Measurements from ENCODE around the gene DOCK7.
"Not testable (repeated sequence)": the region's sequence is repeated elsewhere in the genome, so short reads cannot be mapped to it uniquely, and the experiment has no call there.

Gene DOCK7

GRCh38 chr1:62613890-62614289, 74.3 kb downstream of the DOCK7 start:
- in situ Hi-C loops (cut with MboI; ENCODE audit: low sequenced_read_pairs): no loop called here

DNA sequence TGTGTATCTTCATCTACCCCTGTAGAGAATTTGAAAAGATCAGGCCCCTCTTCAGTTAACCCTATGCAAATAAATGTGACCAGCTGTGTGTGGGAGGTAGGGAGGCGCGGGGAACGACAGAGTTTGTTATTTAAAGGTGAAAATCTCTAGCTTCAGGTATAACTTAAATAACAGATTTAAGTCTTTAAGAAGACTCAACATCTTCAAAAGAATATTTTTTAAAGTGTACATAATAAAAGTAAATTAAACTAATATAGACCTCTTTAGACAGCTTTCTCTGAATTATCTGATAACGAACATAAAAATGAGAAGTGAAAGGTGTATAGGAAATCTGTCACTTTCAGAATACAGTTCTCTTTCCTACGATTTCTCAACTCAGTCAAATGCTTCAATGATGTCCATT, 74.9 kb downstream of the DOCK7 start:
- in situ Hi-C loops (cut with MboI; ENCODE audit: low sequenced_read_pairs): no loop called here

DNA sequence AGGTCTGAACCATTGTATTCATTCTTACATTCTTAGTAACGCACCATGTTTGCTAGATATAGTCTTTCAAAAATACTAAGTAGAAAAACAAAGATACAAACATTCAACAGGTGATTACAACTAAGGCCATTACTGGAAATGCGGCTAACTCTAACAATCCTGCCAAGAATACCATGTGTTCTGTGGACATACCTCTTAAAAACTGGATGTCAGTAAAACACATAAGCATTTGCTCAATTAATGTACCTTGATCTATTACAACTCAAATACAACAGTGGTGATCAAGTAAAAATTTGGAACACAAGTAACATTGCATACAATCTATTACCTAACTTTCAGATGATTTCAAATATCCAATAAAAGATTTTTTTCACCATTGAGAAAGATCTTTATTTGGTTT, 75.4 kb downstream of the DOCK7 start:
- in situ Hi-C loops (cut with MboI; ENCODE audit: low sequenced_read_pairs): no loop called here

GRCh38 chr1:62610588-62610987, 77.6 kb downstream of the DOCK7 start:
- in situ Hi-C loops (cut with MboI; ENCODE audit: low sequenced_read_pairs): not testable (repeated sequence)

- in situ Hi-C loops (cut with MboI; ENCODE audit: low sequenced_read_pairs): no loop called here
These were observed 79.3 kb downstream of the DOCK7 start for GRCh38 chr1:62608905-62609304.

- in situ Hi-C loops (cut with MboI; ENCODE audit: low sequenced_read_pairs): no loop called here
These were observed 86.7 kb downstream of the DOCK7 start for GRCh38 chr1:62601457-62601856.

DNA sequence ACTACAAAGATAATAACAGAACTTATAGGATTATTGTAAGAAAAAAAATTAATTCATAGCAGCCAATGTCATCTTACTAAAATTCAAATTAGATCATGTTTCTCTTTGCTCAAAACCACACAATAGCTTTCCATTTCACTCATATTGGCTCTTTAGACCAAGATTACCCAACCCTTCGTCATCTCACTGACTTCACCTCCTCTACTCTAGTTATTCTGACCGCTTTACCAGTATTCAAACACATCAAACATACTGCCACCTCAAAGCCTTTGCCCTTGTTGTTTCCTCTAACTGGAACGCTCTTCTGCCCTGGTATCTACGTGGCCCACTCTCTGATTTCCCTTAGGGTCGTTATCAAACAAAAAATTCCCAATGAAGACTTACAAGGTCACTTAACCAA, 89.1 kb downstream of the DOCK7 start:
- in situ Hi-C loops (cut with MboI; ENCODE audit: low sequenced_read_pairs): no loop called here

- in situ Hi-C loops (cut with MboI; ENCODE audit: low sequenced_read_pairs): no loop called here
These were observed 90.9 kb downstream of the DOCK7 start, which contains the start of gene ANGPTL3 for GRCh38 chr1:62597281-62597680. TSS of gene ANGPTL3 (plus strand) at chr1:62597520. CDS start at chr1:62597567, 47 bp downstream.

GRCh38 chr1:62595647-62596046, 92.5 kb downstream of the DOCK7 start:
- in situ Hi-C loops (cut with MboI; ENCODE audit: low sequenced_read_pairs): no loop called here

GRCh38 chr1:62593825-62594394, 94.3 kb downstream of the DOCK7 start:
- in situ Hi-C loops (cut with MboI; ENCODE audit: low sequenced_read_pairs): no loop called here

- in situ Hi-C loops (cut with MboI; ENCODE audit: low sequenced_read_pairs): no loop called here
These were observed 97.2 kb downstream of the DOCK7 start for GRCh38 chr1:62590970-62591368.

DNA sequence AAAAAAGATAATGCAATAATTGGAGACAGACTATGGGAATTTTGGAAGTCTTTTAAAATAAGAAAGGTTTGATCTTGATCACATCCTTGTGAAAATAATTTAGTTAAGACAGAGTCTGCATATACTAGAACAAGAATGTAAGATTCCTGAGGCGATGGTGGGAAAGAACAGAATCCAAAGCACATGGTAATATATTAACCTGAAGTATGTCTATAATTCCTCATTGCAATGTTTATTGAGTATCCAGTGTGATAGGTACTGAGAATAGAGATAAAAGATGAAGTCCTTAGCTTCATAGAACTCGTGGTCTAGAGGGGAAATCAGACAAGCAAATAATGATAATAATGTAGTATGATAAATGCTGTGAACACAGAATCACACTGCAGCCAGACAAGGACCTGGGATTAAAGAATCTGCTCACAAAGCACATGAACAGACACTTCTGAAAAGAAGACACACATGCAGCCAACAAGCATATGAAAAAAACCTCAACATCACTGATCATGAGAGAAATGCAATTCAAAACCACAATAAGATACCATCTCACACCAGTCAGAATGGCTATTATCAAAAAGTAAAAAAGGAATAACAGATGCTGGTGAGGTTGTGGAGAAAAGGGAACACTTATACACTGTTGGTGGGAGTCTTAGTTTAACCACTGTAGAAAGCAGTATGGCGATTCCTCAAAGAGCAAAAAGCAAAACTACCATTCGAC, 97.8 kb downstream of the DOCK7 start:
- in situ Hi-C loops (cut with MboI; ENCODE audit: low sequenced_read_pairs): no loop called here

DNA sequence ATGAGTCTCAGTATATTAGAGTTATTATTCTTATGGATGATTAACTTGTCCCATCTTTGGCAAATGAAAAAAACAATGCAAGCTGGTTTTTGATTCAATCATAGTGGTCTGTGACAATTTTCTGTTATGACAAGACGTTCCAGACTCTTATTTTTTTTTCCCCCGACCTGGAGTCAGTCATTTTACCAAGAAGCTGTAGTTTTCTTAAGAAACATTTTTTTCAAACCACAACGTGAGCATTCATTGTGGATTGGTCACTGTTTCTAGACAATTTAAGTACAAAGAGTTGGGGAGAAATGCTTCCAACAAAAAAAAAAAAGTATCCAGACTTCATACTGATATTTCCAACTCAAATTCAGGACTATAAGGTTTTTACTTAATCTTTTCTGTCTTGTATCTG, 98.9 kb downstream of the DOCK7 start:
- in situ Hi-C loops (cut with MboI; ENCODE audit: low sequenced_read_pairs): no loop called here

- in situ Hi-C loops (cut with MboI; ENCODE audit: low sequenced_read_pairs): no loop called here
These were observed 100.2 kb downstream of the DOCK7 start for GRCh38 chr1:62588000-62588399.

GRCh38 chr1:62585469-62586155, 102.6 kb downstream of the DOCK7 start:
- in situ Hi-C loops (cut with MboI; ENCODE audit: low sequenced_read_pairs): no loop called here

DNA sequence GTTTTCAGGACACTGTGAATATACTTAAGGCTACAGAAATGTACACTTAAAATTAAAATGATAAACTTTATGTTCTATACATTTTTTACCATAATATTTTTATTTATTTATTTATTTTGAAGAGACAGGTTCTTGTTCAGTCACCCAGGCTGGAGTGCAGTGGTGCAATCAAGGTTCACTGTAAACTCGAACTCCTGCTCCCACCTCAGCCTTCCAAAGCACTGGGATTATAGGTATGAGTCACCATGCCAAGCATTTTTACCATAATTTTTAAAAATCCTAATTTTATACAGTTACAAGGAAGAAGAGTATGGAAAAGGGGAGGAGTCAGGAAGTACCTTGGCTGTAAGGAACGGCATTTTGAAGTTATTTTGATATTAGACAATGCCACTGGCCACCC, 114.5 kb downstream of the DOCK7 start:
- in situ Hi-C loops (cut with MboI; ENCODE audit: low sequenced_read_pairs): no loop called here

- in situ Hi-C loops (cut with MboI; ENCODE audit: low sequenced_read_pairs): no loop called here
These were observed 115.7 kb downstream of the DOCK7 start for GRCh38 chr1:62572476-62572875.

GRCh38 chr1:62571517-62571916, 116.7 kb downstream of the DOCK7 start:
- in situ Hi-C loops (cut with MboI; ENCODE audit: low sequenced_read_pairs): not testable (repeated sequence)

DNA sequence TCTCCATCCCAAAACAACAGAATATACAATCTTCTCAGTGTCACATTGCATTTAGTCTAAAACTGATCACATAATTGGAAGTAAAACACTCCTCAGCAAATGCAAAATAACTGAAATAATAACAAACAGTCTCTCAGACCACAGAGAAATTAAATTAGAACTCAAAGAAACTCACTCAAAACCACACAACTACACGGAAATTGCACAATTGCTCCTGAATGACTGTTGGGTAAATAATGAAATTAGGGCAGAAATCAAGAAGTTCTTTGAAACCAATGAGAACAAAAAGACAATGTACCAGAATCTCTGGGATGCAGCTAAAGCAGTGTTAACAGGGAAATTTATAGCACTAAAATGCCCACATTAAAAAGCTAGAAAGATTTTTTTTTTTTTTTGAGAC, 120.3 kb downstream of the DOCK7 start:
- in situ Hi-C loops (cut with MboI; ENCODE audit: low sequenced_read_pairs): not testable (repeated sequence)

GRCh38 chr1:62567182-62567581, 121.0 kb downstream of the DOCK7 start:
- in situ Hi-C loops (cut with MboI; ENCODE audit: low sequenced_read_pairs): not testable (repeated sequence)

DNA sequence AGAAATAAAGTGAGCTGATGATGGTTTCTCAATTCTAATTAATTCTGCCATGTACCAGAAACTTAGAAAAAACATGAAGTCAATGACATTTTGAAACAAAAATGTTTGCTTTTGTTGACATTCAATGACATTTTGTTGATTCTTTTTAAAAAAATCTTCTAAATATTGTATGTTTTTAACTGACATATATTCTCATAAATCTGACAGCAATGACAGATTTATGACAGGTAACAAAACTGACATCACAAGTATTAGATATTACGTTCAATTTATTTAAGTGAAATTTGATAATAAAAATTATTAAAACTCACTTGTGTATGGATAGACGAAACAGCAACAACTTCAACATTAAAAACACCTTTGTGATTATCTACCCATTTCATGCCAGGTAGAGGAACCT, 126.9 kb downstream of the DOCK7 start:
- in situ Hi-C loops (cut with MboI; ENCODE audit: low sequenced_read_pairs): no loop called here

- in situ Hi-C loops (cut with MboI; ENCODE audit: low sequenced_read_pairs): no loop called here
These were observed 143.6 kb downstream of the DOCK7 start for GRCh38 chr1:62544570-62544969.

Data from HL-60/S4 treated with phorbol 12-myristate 13-acetate at 8.2 ng/mL for 4 days and 3 days (cell line).